Peyer's patch (tissue), 4 donors: ENCODE results near the gene TMEM9. TPM values are rescaled to one million over a fixed set of nuclear protein-coding genes. Genes with fewer than 3 reads are reported as not detected.

Experiments used
- DNase-seq, 3 donors: peaks; one replicate each; pipeline ENCODE4 v3.0.0-alpha.2; 2017 to 2019
- H3K27ac ChIP-seq, 4 donors: fragments of 200-600 bp; sonication (generic); one replicate each; pipeline ENCODE4 v1.5.1; 2016 to 2019
- H3K27me3 ChIP-seq, 2 donors: fragments of 200-600 bp; sonication (generic); one replicate each; pipeline ENCODE4 v1.5.1; 2019
- H3K36me3 ChIP-seq, 3 donors: fragments of 200-600 bp; sonication (generic); one replicate each; pipeline ENCODE4 v1.5.1; 2016 to 2019
- H3K4me1 ChIP-seq, 4 donors: fragments of 200-600 bp; sonication (generic); one replicate each; pipeline ENCODE4 v1.5.1; 2016 to 2019
- H3K4me3 ChIP-seq, 4 donors: fragments of 200-600 bp; sonication (generic); 1 replicate in 3 of 4; 2 replicates in 1 of 4; pipeline ENCODE4 v1.5.1; 2016 to 2019; ENCODE audit warnings: mild to moderate bottlenecking in 1 of 4
- H3K9me3 ChIP-seq, 4 donors: fragments of 200-600 bp; sonication (generic); one replicate each; pipeline ENCODE4 v1.5.1; 2016 to 2019; ENCODE audit warnings: mild to moderate bottlenecking in 1 of 4
- CTCF ChIP-seq, 6 experiments: fragments of 450-650 bp in 4 of 6; fragments of 200-600 bp in 2 of 6; sonication (generic) in 1 of 6; IDR thresholded peaks; one replicate each; pipeline ENCODE4 v1.5.1; 2017 to 2019; ENCODE audit warnings: antibody characterized with exemption in 6 of 6, mild to moderate bottlenecking in 3 of 6, moderate library complexity in 1 of 6
- POLR2A ChIP-seq, 2 donors: fragments of 450-650 bp; IDR thresholded peaks; one replicate each; pipeline ENCODE4 v1.5.1; 2017; ENCODE audit warnings: antibody characterized with exemption in 2 of 2, mild to moderate bottlenecking in 2 of 2, moderate library complexity in 2 of 2
- total RNA-seq, 4 donors: library from RNA; depleted of rRNA; stranded (reverse); fragments of >200 nt; gene quantifications; one replicate each; pipeline ENCODE4 v1.1.0, GENCODE V29; 2016

The TMEM9 gene
- total RNA-seq, 4 donors from 2014 or later, result 20.6 to 32.3 (median 27.1) TPM

GRCh38 chr1:201144701-201145100 lies 9.6 kb downstream of the TMEM9 start:
- Histone ChIP-seq H3K27ac (no peak overlapping the region), H3K4me3 (no peak overlapping the region), H3K36me3 (peaks cover 0 to 56% (median 0%) of the 10 kb centered on the region in 3 donors), H3K27me3 (no peaks in the 10 kb centered on the region), H3K9me3 (no peaks in the 10 kb centered on the region), H3K4me1 (no peaks in the 10 kb centered on the region)
- no peak for DNase-seq
- TF ChIP-seq POLR2A (IDR thresholded peaks at IDR 0.05), result no peak
- TF ChIP-seq CTCF (IDR thresholded peaks at IDR 0.05), result no peak

GRCh38 chr1:201143726-201144635 lies 10.3 kb downstream of the TMEM9 start:
- Histone ChIP-seq H3K27ac (no peak overlapping the region), H3K4me3 (no peak overlapping the region), H3K4me1 (no peaks in the 10 kb centered on the region), H3K27me3 (no peaks in the 10 kb centered on the region), H3K36me3 (peaks cover 0 to 56% (median 0%) of the 10 kb centered on the region in 3 donors), H3K9me3 (no peaks in the 10 kb centered on the region)
- DNase-seq, result no peak
- TF ChIP-seq CTCF (IDR thresholded peaks at IDR 0.05), result no peak

GRCh38 chr1:201142849-201143725 lies 11.2 kb downstream of the TMEM9 start:
- Histone ChIP-seq H3K36me3 (peaks cover 0 to 56% (median 0%) of the 10 kb centered on the region in 3 donors), H3K9me3 (no peaks in the 10 kb centered on the region)
- TF ChIP-seq CTCF (IDR thresholded peaks at IDR 0.05) (no peak), POLR2A (IDR thresholded peaks at IDR 0.05) (no peak)

GRCh38 chr1:201142011-201142848 lies 12.0 kb downstream of the TMEM9 start:
- no peak for DNase-seq
- no peak overlapping the region for H3K4me3 ChIP-seq
- no peaks in the 10 kb centered on the region for H3K9me3 ChIP-seq
- peaks cover 0 to 56% (median 0%) of the 10 kb centered on the region in 3 donors for H3K36me3 ChIP-seq
- no peaks in the 10 kb centered on the region for H3K27me3 ChIP-seq
- TF ChIP-seq POLR2A (IDR thresholded peaks at IDR 0.05) (no peak), CTCF (IDR thresholded peaks at IDR 0.05) (no peak)
- no peak overlapping the region for H3K27ac ChIP-seq
- H3K4me1 ChIP-seq, result no peaks in the 10 kb centered on the region

More at GRCh38 chr1:201142849-201143725, 11.2 kb downstream of the TMEM9 start:
- Histone ChIP-seq H3K4me1 (no peaks in the 10 kb centered on the region), H3K27me3 (no peaks in the 10 kb centered on the region), H3K27ac (no peak overlapping the region), H3K4me3 (no peak overlapping the region)
- no peak for DNase-seq

GRCh38 chr1:201141418-201141817 lies 12.9 kb downstream of the TMEM9 start:
- peaks cover 0 to 51% (median 0%) of the 10 kb centered on the region in 3 donors for H3K36me3 ChIP-seq
- TF ChIP-seq POLR2A (IDR thresholded peaks at IDR 0.05), result no peak
- TF ChIP-seq CTCF (IDR thresholded peaks at IDR 0.05), result no peak
- no peaks in the 10 kb centered on the region for H3K4me1 ChIP-seq
- H3K27me3 ChIP-seq, result no peaks in the 10 kb centered on the region
- no peak overlapping the region for H3K27ac ChIP-seq
- H3K4me3 ChIP-seq, result no peak overlapping the region
- H3K9me3 ChIP-seq, result no peaks in the 10 kb centered on the region
- no peak for DNase-seq
